ENCODE data around the gene MAP2K7. TPM values are rescaled to one million over a fixed set of nuclear protein-coding genes. Genes with fewer than 3 reads are reported as not detected.

The MAP2K7 gene
- total and polyA plus RNA-seq, 2 of the 4 experiments (the other 2 are of a cell fraction) = 4.1 to 15.6 TPM

GRCh38 chr19:7918615-7919421 lies 15.1 kb downstream of the MAP2K7 start (continued):
- TF ChIP-seq, protein P1, sequence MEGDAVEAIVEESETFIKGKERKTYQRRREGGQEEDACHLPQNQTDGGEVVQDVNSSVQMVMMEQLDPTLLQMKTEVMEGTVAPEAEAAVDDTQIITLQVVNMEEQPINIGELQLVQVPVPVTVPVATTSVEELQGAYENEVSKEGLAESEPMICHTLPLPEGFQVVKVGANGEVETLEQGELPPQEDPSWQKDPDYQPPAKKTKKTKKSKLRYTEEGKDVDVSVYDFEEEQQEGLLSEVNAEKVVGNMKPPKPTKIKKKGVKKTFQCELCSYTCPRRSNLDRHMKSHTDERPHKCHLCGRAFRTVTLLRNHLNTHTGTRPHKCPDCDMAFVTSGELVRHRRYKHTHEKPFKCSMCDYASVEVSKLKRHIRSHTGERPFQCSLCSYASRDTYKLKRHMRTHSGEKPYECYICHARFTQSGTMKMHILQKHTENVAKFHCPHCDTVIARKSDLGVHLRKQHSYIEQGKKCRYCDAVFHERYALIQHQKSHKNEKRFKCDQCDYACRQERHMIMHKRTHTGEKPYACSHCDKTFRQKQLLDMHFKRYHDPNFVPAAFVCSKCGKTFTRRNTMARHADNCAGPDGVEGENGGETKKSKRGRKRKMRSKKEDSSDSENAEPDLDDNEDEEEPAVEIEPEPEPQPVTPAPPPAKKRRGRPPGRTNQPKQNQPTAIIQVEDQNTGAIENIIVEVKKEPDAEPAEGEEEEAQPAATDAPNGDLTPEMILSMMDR (conservative IDR thresholded peaks at IDR 0.05; ENCODE audit: low read depth, low read length) = no peak
